Testis (tissue), 3 donors: Measurements from ENCODE around the gene LEMD2. TPM values are rescaled to one million over a fixed set of nuclear protein-coding genes. Genes with fewer than 3 reads are reported as not detected.

Experiments
- DNase-seq: peaks from one replicate; pipeline ENCODE4 v3.0.0-alpha.2; 2019
- H3K27ac ChIP-seq, 2 donors: fragments of 200-600 bp; sonication (generic); one replicate each; pipeline ENCODE4 v1.5.1; 2019
- H3K27me3 ChIP-seq: fragments of 200-600 bp; sonication (generic); one replicate; pipeline ENCODE4 v1.5.1; 2019
- H3K36me3 ChIP-seq: fragments of 200-600 bp; sonication (generic); one replicate; pipeline ENCODE4 v1.5.1; 2017; ENCODE audit warnings: low read depth; ENCODE audit errors: missing control alignments
- H3K4me1 ChIP-seq: fragments of 200-600 bp; sonication (generic); one replicate; pipeline ENCODE4 v1.5.1; 2019
- H3K4me3 ChIP-seq, 2 donors: fragments of 200-600 bp; sonication (generic); one replicate each; pipeline ENCODE4 v1.5.1; 2017 to 2019
- H3K9me3 ChIP-seq: fragments of 200-600 bp; sonication (generic); one replicate; pipeline ENCODE4 v1.5.1; 2017
- POLR2A ChIP-seq: fragments of 450-650 bp; IDR thresholded peaks from one replicate; pipeline ENCODE4 v1.6.1; 2017; ENCODE audit warnings: antibody characterized with exemption, mild to moderate bottlenecking, moderate library complexity
- WGBS, 2 donors: methylation state at CpG; one replicate each; pipeline ENCODE4 v1.1.5; 2018; 5-methylcytosine and 5-hydroxymethylcytosine counted together
- intact Hi-C: fragments of 100-400 bp; cut with DNase I; formaldehyde crosslinking; loops from one replicate; pipeline ENCODE4 v1.15.1; 2023; ENCODE audit warnings: low total_unique reads
- polyA plus RNA-seq: library from polyadenylated mRNA; stranded (reverse); fragments of 350-450 nt; fragmentation: Illumina TruSeq; extraction: RNeasy Lipid Tissue Mini Kit (QIAGEN cat#74804); gene quantifications from one replicate; pipeline ENCODE4 v1.2.3, GENCODE V29; 2014; ENCODE audit warnings: low read depth, low replicate concordance; ENCODE audit not compliant: insufficient read depth
- total RNA-seq, 2 donors: library from RNA; depleted of rRNA; stranded (reverse); fragments of >200 nt; gene quantifications; one replicate each; pipeline ENCODE4 v1.2.3, GENCODE V29; 2016
- TF ChIP-seq, protein P1 (sequence below), 3 experiments: fragments of 450-650 bp in 2 of 3; fragments of 200-600 bp in 1 of 3; sonication (generic) in 1 of 3; IDR thresholded peaks; one replicate each; pipeline ENCODE4 v1.5.1; 2016 to 2019; ENCODE audit warnings: antibody characterized with exemption in 3 of 3, mild to moderate bottlenecking in 2 of 3, moderate library complexity in 1 of 3

Gene LEMD2
- total and polyA plus RNA-seq, 3 donors from 2014 or later: 71.2 to 89.5 (median 77.0) TPM

DNA sequence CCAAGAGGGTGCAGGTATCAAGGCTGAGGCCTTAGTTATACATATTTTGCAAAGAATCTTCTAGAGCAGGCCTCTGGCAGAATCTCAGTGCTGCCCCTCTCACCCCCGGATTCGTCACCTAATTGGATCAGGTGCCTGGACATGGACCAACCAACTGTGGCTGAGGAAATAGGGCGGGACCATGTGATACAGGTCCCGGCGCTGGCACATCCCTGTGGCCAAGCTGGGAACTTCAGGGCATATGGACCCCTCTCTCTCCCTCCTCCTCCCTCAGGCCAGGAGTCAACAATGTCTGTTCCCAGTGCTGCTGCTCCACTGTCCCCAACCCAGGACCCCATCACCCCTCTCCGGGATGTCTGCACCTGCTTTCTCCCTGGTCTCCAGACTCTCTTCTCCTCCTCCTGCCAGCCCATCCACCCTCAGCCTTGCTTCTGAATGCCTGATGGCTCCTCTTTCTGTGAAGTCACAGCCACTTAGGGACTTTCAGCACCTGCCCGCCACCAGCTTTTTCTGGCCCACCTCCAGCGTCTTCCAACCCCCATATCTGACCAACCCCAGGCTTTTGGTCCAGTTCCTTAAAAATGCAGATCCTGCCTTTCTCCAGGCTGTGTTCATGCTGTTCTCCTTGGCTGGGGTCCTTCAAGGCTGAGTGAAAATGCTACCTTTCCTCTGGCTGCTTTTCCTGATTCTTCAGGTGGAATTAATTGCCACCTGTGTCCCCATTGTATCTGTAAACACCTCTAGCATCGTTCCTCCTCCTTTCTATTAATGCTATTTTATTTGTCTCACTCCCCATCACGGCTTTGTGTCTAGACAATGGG lies 33.9 kb upstream of the LEMD2 start:
- Histone ChIP-seq H3K4me1 (peaks cover 7% of the 10 kb centered on the region), H3K36me3 (no peaks in the 10 kb centered on the region), H3K4me3 (no peak overlapping the region), H3K27me3 (no peaks in the 10 kb centered on the region), H3K9me3 (no peaks in the 10 kb centered on the region), H3K27ac (no peak overlapping the region)
- intact Hi-C loops: no loop called here
- TF ChIP-seq POLR2A: no peak
- TF ChIP-seq, protein P1, sequence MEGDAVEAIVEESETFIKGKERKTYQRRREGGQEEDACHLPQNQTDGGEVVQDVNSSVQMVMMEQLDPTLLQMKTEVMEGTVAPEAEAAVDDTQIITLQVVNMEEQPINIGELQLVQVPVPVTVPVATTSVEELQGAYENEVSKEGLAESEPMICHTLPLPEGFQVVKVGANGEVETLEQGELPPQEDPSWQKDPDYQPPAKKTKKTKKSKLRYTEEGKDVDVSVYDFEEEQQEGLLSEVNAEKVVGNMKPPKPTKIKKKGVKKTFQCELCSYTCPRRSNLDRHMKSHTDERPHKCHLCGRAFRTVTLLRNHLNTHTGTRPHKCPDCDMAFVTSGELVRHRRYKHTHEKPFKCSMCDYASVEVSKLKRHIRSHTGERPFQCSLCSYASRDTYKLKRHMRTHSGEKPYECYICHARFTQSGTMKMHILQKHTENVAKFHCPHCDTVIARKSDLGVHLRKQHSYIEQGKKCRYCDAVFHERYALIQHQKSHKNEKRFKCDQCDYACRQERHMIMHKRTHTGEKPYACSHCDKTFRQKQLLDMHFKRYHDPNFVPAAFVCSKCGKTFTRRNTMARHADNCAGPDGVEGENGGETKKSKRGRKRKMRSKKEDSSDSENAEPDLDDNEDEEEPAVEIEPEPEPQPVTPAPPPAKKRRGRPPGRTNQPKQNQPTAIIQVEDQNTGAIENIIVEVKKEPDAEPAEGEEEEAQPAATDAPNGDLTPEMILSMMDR (IDR thresholded peaks at IDR 0.05): peak in 1 of 3 experiments; percentile 12
- DNase-seq: no peak
- WGBS, 2 donors: 74 to 76% methylated on average over 10 of the region's 10 CpGs

GRCh38 chr6:33820784-33821520 lies 32.0 kb upstream of the LEMD2 start:
- Histone ChIP-seq H3K4me3 (no peak overlapping the region), H3K36me3 (no peaks in the 10 kb centered on the region), H3K27ac (no peak overlapping the region), H3K4me1 (peaks cover 7% of the 10 kb centered on the region), H3K9me3 (no peaks in the 10 kb centered on the region), H3K27me3 (no peaks in the 10 kb centered on the region)
- 80 to 84% methylated on average over 7 of the region's 7 CpGs for WGBS, 2 donors
- intact Hi-C loops: no loop called here
- TF ChIP-seq POLR2A: no peak
- TF ChIP-seq, protein P1 (IDR thresholded peaks at IDR 0.05): no peak
- DNase-seq: no peak

- Histone ChIP-seq H3K27ac (no peak overlapping the region), H3K4me3 (no peak overlapping the region), H3K9me3 (no peaks in the 10 kb centered on the region), H3K36me3 (no peaks in the 10 kb centered on the region), H3K4me1 (peaks cover 7% of the 10 kb centered on the region), H3K27me3 (no peaks in the 10 kb centered on the region)
- intact Hi-C loops: no loop called here
- no peak for DNase-seq
- TF ChIP-seq POLR2A: no peak
- TF ChIP-seq, protein P1 (IDR thresholded peaks at IDR 0.05): no peak
- 62 to 74% methylated on average over 10 of the region's 10 CpGs for WGBS, 2 donors
Observed at GRCh38 chr6:33820243-33820642, 31.3 kb upstream of the LEMD2 start.

GRCh38 chr6:33819021-33819420 lies 30.1 kb upstream of the LEMD2 start:
- intact Hi-C loops: no loop called here
- Histone ChIP-seq H3K9me3 (no peaks in the 10 kb centered on the region), H3K4me3 (no peak overlapping the region), H3K36me3 (no peaks in the 10 kb centered on the region), H3K4me1 (peaks cover 3% of the 10 kb centered on the region), H3K27ac (no peak overlapping the region), H3K27me3 (no peaks in the 10 kb centered on the region)
- no peak for TF ChIP-seq POLR2A
- TF ChIP-seq, protein P1 (IDR thresholded peaks at IDR 0.05): no peak
- DNase-seq: no peak
- WGBS, 2 donors: 55 to 76% methylated on average over 3 to 4 of the region's 4 CpGs
